ENCODE measurements around the gene SCAMP4.

SCAMP4 gene

GRCh38 chr19:1938071-1938470 is 32.9 kb downstream of the SCAMP4 start:
- no peak for DNase-seq (ENCODE audit: low read depth)

DNA sequence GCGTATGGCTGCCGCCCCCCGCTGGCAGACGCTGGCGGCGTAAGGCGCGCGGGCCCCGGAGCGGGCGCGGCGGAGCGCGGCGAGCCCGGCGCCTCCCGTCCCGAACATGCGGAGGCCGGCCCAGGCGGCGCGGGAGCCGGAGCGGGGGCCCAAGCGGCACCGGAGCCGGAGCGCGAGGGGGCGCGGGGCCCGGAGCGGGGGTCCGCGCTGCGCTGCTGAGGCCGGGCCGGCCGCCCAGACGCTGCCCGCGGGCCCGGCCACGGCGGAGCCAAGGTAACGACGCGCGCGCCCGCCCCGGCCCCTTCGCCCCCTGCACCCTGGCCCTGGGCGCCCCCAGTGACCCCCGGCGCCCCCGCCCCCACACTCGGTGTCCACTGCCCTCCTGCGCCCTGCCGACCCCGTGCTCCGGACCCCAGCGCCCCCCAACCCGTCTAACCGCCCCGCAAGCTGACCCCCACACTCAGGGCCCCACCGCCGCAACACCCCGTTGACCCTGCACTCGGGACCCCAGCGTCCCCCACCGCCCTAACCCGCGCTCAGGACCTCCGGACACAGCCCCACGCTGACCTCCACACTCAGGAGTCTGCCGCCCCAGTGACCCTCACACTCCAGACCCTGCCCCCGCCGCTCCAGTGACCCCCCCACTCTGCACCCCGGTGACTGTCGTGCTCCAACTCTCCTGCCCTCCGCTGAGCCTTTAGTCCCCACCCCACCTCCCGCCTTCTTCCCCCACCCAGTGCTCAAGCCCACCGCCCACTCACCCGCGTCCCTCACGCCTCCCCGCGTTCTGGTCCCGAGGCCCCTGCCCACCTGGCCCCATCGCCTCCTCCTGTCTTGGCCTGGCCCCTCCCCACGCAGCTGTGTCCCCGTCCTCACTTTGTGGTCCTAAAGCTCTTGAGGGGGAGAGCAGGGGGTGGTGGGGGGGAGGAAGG is 36.2 kb downstream of the SCAMP4 start, which contains the start of gene CSNK1G2:
TSS of gene CSNK1G2 (plus strand) at position 27 of the 932 bp plus-strand sequence. CDS start 28,601 bp downstream, outside the sequence.
- no peak for DNase-seq (ENCODE audit: low read depth)

- peak; percentile 69 for DNase-seq (ENCODE audit: low read depth)
Observed at GRCh38 chr19:1942078-1942933, 37.1 kb downstream of the SCAMP4 start.

DNA sequence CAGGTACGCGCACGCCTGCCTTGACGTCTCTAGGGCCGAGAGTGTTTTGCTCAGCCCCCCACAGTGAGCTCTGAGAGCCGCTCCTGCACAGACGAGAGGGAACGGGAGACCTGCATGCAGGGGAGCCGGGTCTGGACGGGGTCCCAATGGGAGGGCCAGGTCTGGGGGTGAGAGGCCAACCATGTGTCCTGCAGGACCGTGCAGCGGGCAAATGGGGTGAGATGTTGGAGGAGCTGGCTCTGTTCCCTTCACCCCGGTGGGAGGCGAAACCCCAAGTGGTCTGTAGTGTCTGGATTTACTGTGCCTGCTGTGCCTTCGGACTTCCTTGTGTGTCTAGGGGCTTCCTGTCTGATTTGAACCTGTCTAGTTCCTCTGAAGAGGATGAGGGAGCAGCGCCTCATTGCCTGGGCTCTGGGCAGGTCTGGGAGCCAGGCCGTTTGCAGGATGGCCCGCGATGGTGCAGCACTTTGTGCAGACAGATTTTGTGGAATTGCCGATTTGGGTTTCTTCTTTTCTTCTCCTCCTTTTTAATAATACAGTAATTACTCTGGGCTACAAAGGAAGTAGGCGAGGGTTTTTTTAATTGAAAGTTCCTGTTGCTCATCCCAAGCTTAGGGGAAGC is 37.8 kb downstream of the SCAMP4 start:
- no peak for DNase-seq (ENCODE audit: low read depth)

DNA sequence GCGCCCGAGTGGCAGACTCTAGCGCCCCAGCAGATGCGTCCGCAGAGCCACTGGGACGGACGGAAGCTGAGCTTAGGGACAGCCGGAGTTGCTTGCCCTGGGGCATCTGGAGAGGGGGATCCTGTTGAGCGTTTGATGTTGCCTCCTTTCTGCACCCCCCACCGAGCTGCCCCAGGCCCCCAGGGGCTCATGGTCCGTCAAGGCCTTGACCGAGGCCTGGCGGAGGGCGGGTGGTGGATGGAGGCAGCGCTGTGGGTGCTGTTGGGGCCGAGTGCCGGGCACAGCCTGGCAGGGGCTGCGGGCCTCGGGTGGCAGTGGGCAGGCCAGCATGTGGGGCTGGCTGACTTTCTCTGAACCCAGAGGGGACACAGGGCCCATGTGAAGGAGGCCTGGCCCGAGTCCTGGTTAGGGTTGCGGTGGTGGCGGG is 38.5 kb downstream of the SCAMP4 start:
- DNase-seq (ENCODE audit: low read depth): no peak

DNA sequence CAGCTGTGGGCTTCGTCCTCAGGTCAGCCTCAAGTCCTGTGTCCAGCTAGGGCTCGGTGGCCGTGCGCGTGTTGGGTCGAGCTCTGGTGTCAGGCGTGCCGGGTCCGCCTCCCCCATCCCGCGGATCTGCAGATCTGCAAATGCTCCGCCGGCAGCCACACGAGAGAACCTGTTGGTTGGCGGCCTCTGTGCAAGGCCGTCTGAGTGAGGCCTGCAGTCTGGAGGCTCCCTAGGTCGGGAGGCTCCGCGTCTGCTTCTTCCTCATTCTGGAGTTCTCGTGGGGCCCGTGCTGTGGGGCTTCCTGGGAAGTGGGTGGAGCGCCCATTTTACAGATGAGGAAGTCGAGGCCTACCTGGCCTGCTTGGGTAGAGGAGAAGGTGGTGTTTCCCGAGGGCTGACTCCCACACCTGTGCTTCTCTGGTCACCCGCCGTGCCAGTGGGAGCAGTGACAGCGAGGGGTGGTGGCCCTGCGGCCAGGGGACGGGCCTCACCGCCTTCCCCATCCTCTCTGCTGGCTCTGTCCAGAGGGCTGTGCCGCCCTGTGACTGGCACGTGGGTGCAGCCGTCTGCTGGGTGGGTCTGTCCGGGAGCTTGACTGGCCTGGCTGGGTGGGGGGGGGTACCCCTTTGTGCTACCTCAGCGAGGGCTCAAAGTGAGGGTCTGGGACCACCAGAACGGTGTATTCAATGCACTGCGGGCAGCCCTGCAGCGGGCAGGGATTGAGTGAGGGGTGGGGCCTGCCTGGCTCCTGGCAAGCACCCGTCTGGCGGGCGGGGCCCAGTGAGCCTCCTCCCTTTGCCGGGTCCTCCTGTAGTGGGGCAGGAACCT is 39.1 kb downstream of the SCAMP4 start:
- DNase-seq (ENCODE audit: low read depth): no peak

GRCh38 chr19:1944916-1945561 is 39.8 kb downstream of the SCAMP4 start:
- DNase-seq (ENCODE audit: low read depth): no peak

GRCh38 chr19:1945899-1946298 is 40.7 kb downstream of the SCAMP4 start:
- DNase-seq (ENCODE audit: low read depth): peak; percentile 42

- DNase-seq (ENCODE audit: low read depth): no peak
Observed at GRCh38 chr19:1947651-1948209, 42.5 kb downstream of the SCAMP4 start.

DNA sequence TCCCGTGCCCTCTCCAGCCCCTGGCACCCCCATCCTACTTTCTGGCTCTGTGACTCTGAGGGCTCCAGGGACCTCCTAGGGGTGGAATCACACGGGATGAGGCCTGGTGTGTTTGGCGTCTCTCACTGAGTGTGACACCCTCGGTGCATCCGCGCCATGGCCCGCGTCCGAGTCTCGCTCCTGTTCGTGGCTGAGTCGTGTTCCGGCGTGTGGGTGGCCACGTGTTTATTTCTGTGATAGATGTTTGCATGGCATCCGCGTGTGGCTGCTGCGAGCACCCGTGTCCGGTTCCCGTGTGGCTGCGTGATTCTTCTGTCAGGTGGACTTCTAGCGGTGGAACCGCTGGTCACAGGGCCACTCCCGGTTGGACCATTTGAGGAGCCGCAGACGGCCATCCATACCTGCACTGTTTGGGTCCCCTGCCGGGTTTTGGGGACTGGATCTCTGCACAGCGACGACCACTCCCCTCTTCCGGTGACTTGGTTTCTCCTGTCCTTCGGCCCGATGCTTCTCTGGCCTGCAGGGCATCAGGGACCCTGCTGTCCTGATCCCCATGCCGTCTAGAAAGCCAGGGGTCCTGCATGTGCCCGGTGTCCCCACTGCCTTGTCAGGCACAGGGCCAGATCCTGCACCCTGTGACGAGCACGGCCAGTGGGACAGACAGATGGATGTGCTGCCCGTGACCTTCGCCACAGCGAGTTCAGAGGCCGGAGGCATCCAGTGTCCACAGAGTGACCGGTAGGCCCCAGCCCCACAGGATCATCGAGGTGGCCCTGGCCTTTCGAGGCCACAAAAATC is 44.3 kb downstream of the SCAMP4 start:
- DNase-seq (ENCODE audit: low read depth): no peak

DNA sequence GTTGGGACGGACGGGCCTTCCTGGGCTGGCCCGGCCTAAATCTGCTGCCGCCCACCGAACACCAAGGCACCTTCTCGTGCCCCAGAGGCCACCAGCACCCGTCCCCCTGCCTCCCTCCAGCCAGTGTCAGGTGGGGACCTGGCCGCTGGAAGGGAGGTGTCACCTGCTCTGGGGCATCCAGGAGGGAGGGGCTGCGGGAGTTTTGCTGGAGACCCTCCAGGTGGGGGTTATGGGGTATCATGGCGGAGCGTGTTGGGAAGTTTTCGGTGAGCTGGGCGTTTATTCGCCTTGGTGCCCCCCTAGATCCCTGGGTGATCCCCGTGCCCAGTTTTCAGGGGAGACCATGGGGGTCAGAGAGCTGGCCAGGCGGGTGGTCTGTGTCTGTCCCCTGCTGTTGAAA is 45.4 kb downstream of the SCAMP4 start:
- no peak for DNase-seq (ENCODE audit: low read depth)

DNA sequence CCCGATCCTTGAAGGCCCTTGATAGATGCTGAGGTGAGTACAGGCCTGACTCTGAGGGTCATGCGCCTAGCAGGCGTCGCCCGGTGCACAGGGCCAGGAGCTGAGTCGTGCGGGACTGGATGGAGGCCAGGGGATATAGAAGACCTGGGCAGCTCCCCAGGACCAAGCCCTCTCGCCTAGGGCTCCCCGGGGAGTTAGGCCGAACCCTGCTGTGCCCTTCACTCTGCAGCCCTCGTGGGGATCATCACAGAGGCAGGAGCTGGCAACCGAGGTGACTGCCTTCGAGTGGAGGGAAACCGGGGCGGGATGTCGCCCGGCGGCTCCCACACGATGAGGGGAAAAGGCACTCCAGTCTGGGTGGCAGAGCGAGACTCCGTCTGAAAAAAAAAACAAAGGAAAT is 47.4 kb downstream of the SCAMP4 start:
- DNase-seq (ENCODE audit: low read depth): no peak

- DNase-seq (ENCODE audit: low read depth): no peak
Observed at GRCh38 chr19:1953037-1953436, 47.8 kb downstream of the SCAMP4 start.

DNA sequence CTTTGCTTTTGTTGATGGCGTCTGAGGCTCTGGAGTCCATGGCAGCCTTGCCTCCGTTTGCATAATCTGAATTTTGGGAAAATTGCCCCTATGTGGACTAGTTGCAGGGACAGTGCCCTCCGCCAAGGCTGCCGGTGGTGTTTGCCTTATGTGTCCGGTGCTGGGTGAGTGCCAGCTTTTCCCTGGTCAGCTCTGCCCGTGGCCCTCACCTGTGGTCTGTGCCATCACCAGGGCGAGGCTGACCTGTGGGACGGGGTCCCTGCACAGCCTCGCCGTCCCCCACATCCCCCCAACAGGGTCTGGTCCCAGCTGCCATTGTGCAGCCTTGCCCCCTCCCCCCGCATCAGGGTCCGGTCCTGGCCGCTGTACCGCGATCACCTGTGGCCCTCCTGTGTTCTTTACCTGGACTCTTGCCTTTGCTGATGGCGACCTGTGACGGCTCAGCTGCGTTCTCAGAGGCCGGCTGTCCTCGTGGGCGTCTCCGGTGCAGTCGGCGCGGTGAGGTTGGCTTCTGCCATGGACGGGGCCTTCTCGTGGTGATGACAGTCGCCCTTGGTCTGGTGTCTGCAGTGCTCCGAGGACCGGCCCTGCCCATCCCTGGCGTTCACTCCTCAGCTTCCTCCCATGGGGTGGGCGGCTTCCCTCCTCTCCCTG is 48.4 kb downstream of the SCAMP4 start:
- no peak for DNase-seq (ENCODE audit: low read depth)

- DNase-seq (ENCODE audit: low read depth): no peak
Observed at GRCh38 chr19:1954532-1954933, 49.3 kb downstream of the SCAMP4 start.

- no peak for DNase-seq (ENCODE audit: low read depth)
Observed at GRCh38 chr19:1955171-1956121, 50.2 kb downstream of the SCAMP4 start.

- no peak for DNase-seq (ENCODE audit: low read depth)
Observed at GRCh38 chr19:1956122-1956494, 50.9 kb downstream of the SCAMP4 start.

- DNase-seq (ENCODE audit: low read depth): no peak
Observed at GRCh38 chr19:1956868-1957492, 51.8 kb downstream of the SCAMP4 start.
